Epithelial cell of esophagus (primary cell): ENCODE results near the gene ATP10A.

ENCODE experiments used
- DNase-seq: peaks from one replicate; pipeline ENCODE4 v3.0.0; 2010; ENCODE audit warnings: low read depth
- H3K4me3 ChIP-seq: 2 replicates; pipeline ENCODE4 v1.5.1; 2011; ENCODE audit warnings: mild to moderate bottlenecking, low read length, control low read depth
- CTCF ChIP-seq: IDR thresholded peaks from 2 replicates; pipeline ENCODE4 v1.5.1; 2011; ENCODE audit warnings: low read depth, mild to moderate bottlenecking, low read length, control low read depth, inconsistent platforms; ENCODE audit not compliant: insufficient read depth; ENCODE audit errors: missing control alignments

ATP10A gene

GRCh38 chr15:25830844-25831451 lies 32.2 kb downstream of the ATP10A start:
- DNase-seq: peak; percentile 37
- H3K4me3 ChIP-seq: no peak overlapping the region
- no peak for TF ChIP-seq CTCF

- no peak for TF ChIP-seq CTCF
- DNase-seq: no peak
- H3K4me3 ChIP-seq: no peak overlapping the region
These were observed 34.1 kb downstream of the ATP10A start for GRCh38 chr15:25829073-25829472.

- TF ChIP-seq CTCF: no peak
- no peak for DNase-seq
- H3K4me3 ChIP-seq: no peak overlapping the region
These were observed 37.9 kb downstream of the ATP10A start for GRCh38 chr15:25825207-25825606.

GRCh38 chr15:25824618-25825017 lies 38.5 kb downstream of the ATP10A start:
- no peak overlapping the region for H3K4me3 ChIP-seq
- DNase-seq: no peak
- TF ChIP-seq CTCF: no peak

GRCh38 chr15:25812845-25813244 lies 50.3 kb downstream of the ATP10A start:
- no peak for TF ChIP-seq CTCF
- no peak for DNase-seq
- no peak overlapping the region for H3K4me3 ChIP-seq

- no peak for TF ChIP-seq CTCF
- DNase-seq: no peak
These were observed 51.1 kb downstream of the ATP10A start for GRCh38 chr15:25812073-25812472.

GRCh38 chr15:25811481-25811906 lies 51.6 kb downstream of the ATP10A start:
- no peak for TF ChIP-seq CTCF
- H3K4me3 ChIP-seq: no peak overlapping the region
- DNase-seq: no peak

More at GRCh38 chr15:25812073-25812472, 51.1 kb downstream of the ATP10A start:
- no peak overlapping the region for H3K4me3 ChIP-seq
